Retina (tissue), 1 donor: Measurements from ENCODE around the gene HNRNPC.
"Not testable (repeated sequence)": the region's sequence is repeated elsewhere in the genome, so short reads cannot be mapped to it uniquely, and the experiment has no call there.

ENCODE experiments used
- DNase-seq: peaks from one replicate; pipeline ENCODE4 v3.0.0-alpha.2; 2016

Gene HNRNPC

GRCh38 chr14:21244544-21244943 lies 24.7 kb downstream of the HNRNPC start:
- no peak for DNase-seq

GRCh38 chr14:21241218-21241819 lies 27.9 kb downstream of the HNRNPC start:
- no peak for DNase-seq

DNA sequence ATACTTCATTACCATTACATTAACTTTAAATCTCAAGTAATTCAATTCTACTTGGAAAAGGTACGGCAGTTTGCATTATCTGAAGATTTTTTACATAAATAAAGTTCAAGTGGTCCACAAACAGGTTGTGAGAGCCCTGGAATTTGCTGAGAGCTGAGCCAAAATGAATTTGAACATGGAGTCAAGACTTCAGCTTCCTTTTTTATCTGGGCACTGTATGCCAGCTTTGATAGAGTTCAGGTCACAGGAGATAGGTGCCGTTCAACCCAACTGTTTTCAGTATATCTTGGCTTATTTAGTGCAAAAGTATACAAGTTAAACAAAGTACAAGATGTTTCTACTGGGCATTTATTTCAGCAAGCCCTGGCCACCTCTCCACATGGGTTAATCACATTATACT lies 28.8 kb downstream of the HNRNPC start:
- no peak for DNase-seq

DNA sequence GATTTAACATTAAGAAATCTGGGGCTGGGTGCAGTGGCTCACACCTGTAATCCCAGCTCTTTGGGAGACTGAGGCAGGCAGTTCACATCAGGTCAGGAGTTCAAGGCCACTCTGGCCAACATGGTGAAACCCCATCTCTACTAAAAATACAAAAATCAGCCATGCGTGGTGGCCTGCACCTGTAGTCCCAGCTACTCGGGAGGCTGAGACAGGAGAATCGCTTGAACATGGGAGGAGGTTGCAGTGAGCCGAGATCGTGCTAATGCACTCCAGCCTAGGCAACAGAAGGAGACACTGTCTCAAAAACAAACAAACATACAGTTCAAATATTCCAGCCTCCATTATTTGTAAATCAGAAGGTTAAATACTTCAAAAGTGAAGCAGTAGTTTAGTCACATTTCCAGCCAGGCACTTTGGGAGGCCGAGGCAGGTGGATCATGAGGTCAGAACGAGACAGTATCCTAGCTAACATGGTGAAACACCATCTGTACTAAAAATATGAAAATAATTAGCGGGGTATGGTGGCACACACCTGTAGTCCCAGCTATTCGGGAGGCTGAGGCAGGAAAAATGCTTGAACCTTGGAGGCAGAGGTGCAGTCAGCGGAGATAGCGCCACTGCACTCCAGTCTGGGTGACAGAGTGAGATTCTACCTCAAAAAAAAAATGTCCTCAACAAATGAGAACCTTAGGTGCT lies 30.3 kb downstream of the HNRNPC start:
- no peak for DNase-seq

DNA sequence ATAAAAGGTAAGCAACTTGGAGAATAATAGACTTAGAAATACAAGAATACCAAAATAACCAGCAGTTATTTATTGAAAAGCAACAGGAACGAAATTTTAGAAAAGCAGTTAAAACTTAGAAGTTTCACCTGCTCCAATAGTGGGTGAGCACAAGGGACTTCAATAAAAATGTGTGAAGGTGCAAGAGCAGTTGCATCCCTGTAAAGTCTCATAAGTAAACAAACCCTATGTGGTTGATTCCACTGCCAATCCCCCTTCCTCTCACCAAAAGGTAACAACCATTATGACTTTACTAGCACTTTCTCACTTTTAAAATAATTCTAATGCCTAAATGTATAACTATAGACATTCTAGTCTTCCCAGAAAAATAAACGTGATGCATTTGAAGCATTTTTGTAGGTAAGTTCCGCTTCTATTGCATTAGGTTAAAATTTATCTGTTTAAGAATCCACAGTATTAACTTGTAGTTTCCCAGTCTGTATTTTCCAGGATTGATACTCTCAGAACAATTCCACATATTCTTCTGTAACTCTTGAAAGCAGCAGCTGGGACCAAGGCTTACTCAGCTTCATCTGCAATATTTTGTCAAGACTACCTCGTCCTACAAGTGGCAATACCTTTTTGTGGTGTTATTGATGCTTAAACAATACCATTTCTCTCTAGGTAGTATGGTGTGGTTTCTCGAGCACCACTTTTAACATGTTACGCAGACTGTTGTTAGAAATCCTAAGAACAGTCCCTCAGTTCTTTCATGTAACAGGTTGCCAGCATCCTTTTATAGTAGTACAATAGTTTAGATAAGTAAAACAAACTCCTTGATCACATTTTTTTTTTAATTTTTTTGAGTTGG lies 32.1 kb downstream of the HNRNPC start:
- no peak for DNase-seq

- no peak for DNase-seq
These were observed 35.1 kb downstream of the HNRNPC start for GRCh38 chr14:21234112-21234511.

GRCh38 chr14:21233457-21234076 lies 35.7 kb downstream of the HNRNPC start:
- DNase-seq = no peak

DNA sequence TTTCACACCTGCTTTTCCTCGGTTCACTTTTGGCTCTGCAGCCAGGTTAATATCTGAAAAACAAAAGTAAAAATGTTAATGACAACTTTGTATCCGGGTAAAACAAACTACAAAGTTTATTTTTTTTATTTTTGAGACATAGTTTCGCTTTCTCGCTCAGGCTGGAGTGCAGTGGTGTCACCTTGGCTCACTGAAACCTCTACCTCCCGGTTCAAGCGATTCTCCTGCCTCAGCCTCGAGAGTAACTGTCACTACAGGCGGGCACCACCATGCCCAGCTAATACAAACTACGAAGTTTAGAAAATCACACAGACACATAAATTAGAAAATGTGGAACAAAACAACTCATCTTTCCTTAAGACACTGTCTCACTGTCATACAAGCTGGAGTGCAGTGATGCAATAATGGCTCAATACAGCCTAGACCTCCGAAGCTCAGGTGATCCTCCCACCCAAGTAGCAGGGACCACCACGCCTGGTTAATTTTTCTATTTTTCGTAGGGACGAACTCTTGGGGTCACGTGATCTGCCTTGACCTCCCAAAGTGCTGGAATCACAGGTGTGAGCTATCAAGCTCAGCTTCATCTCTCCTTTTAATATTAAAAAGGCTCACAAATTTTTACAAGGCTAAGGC lies 38.1 kb downstream of the HNRNPC start:
- DNase-seq = no peak

GRCh38 chr14:21229821-21230220 lies 39.4 kb downstream of the HNRNPC start:
- no peak for DNase-seq

GRCh38 chr14:21227981-21228380 lies 41.3 kb downstream of the HNRNPC start:
- DNase-seq = no peak

GRCh38 chr14:21227150-21227549 lies 42.1 kb downstream of the HNRNPC start:
- DNase-seq = no peak

DNA sequence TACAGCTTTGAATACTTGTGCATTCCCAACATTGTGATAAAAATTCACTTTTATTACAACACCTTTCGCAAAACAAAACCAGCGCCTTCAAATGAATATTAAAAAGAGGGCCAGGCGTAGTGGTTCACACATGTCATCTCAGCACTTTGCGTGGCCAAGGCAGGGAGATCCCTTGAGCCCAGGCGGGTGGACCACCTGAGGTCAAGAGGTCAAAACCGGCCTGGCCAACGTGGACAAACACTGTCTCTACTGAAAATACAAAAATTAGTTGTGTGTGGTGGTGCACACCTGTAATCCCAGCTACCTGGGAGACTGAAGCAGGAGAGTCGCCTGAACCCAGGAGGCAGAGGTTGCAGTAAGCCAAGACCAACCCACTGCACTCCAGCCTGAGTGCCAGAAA lies 42.8 kb downstream of the HNRNPC start:
- DNase-seq = no peak

DNA sequence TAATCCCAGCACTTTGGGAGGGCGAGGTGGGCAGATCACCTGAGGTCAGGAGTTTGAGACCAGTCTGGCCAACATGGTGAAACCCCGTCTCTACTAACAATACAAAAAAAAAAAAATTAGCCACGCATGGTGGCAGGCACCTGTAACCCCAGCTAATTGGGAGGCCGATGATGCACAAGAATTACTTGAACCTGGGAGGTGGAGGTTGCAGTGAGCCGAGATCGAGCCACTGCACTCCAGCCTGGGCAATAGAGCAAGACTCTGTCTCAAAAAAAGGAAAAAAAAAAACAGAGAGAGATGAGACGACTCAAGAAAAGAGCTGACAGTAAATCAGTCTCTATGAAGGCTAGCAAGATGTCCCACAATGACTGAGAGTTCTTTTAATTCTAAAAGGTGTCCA lies 44.1 kb downstream of the HNRNPC start:
- not testable (repeated sequence) for DNase-seq

DNA sequence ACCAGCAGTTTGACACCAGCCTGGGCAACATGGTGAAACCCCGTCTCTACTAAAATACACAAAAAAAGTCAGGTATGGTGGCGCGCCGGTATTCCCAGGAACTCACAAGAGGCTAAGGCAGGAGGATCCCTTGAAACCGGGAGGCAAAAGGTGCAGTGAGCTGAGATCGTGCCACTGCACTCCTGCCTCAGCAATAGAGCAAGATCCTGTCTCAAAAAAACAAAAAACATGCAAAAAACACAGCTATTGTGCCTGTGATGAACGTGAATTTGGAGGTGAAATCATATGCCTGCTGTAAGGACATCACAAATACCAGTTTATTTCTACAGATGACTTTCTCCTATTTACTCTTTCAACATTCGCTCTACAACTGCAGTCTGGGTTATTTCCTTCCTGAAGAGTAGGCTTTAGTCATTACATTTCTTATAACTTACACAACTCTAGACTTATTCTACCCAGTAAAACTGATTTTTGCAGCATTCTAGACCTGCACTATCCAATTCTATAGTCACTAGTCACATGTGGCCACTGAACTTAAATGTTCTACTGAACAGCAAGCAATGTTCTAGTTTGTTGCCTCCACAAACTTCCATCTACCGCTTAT lies 48.3 kb downstream of the HNRNPC start:
- no peak for DNase-seq

- no peak for DNase-seq
These were observed 49.6 kb downstream of the HNRNPC start for GRCh38 chr14:21219561-21220111.

DNA sequence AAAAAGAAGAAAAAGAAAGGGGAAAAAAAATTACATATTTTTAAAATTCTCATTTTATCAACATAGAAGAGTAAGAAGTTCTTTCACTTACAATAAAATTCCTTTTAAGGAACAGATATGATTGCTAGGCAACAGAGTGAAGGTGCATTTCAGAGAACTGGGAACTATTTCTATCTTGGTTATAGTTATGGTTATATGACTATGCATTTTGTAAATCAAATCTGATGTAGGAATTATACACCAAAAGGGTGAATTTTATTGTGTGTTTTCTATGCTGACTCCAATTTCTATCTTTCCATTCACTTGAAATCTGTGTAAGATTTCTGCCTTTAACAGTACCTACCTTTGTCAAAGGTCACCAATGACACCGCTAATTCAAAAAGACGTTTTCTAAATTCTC lies 50.1 kb downstream of the HNRNPC start:
- no peak for DNase-seq

- DNase-seq = no peak
These were observed 53.4 kb downstream of the HNRNPC start for GRCh38 chr14:21215879-21216251.

DNA sequence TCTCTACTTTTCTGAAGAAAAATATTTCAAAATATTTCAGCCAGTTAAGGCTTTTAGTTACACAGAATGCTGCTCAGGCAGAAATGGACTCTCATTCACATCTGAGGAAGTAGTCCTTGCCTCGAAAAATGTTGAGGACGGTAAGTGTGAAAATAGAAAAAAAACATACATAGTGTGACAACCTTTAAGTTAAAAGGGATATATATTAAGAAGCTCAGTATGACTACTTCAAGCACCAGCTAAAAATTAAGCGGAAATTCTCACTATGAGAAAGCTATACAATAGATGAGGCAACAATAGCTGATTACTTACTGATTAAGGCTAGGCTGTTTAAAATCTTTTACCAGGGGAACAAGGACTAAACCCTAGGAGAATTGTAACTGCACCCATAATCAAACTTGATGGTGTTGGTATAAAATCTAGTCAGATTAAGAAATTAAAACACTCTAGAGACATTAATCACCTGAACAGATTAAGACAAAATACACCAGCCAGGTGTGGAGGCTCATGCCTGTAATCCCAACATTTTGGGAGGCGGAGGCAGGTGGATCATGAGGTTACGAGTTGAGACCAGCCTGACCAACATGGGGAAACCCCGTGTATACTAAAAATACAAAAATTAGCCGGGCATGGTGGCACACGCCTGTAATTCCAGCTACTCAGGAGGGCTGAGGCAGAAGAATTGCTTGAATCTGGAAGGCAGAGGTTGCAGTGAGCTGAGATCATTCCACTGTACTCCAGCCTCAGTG lies 53.9 kb downstream of the HNRNPC start:
- DNase-seq = no peak

DNA sequence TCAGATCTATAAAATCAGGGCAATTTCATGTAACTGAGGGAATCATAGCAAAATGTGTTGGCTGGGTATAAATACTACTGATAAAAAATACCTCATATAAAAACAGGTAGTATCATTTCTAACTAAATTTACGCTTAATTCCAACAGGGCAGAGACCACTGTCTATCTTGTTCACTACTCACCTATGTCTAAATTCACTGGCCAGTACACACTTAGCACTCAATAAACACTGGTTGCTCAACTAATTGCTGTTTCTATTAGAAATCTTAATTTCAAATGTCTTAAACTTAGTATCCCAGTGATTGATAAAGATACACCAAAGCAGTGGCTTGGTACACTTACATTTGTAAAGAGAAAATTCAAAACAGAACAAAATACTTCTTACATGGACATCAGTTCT lies 55.6 kb downstream of the HNRNPC start:
- DNase-seq = no peak

- not testable (repeated sequence) for DNase-seq
These were observed 56.4 kb downstream of the HNRNPC start for GRCh38 chr14:21212824-21213223.

- DNase-seq = no peak
These were observed 57.7 kb downstream of the HNRNPC start for GRCh38 chr14:21211509-21211908.

DNA sequence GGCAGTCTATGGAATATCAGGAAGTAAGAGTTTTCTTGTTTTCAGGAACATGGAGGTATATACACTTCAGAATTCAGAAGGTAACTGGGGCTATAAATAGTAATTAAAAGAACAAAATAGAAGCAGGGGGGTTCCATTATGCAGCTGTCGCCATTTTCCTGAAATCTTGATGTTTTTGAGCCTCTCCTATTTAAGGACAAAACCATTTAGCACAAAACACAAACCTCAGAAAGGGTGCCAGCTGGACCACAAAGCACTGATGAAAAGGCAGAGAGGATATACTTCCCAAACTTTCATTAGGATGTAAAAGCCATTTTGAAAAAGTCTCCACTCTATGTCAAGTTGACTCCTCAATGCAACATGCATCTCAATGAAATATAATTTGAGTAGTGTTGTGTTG lies 59.2 kb downstream of the HNRNPC start:
- DNase-seq = no peak
